ACHN (cell line): ENCODE measurements around the gene LAMA4.

Experiments used
- DNase-seq: peaks from one replicate; pipeline ENCODE4 v3.0.0-alpha.2; 2015
- in situ Hi-C: cut with HindIII; loops from 2 replicates; pipeline ENCODE4 v1.10.0; 2017; ENCODE audit warnings: low sequenced_read_pairs, low pct_ligation_motif_present, low pct_unique_long_range_greater_than_20kb

The LAMA4 gene

GRCh38 chr6:112179631-112180030 is 74.7 kb downstream of the LAMA4 start:
- in situ Hi-C loops, result no loop called here
- no peak for DNase-seq

- no peak for DNase-seq
- in situ Hi-C loops, result no loop called here
Measured at GRCh38 chr6:112178846-112179245, 75.5 kb downstream of the LAMA4 start.

GRCh38 chr6:112177092-112177491 is 77.3 kb downstream of the LAMA4 start:
- DNase-seq, result no peak
- in situ Hi-C loops, result no loop called here

- in situ Hi-C loops, result no loop called here
- no peak for DNase-seq
Measured at GRCh38 chr6:112176175-112176574, 78.2 kb downstream of the LAMA4 start.

GRCh38 chr6:112173221-112173804 is 81.1 kb downstream of the LAMA4 start:
- DNase-seq, result no peak
- in situ Hi-C loops, result no loop called here

GRCh38 chr6:112172540-112172939 is 81.8 kb downstream of the LAMA4 start:
- in situ Hi-C loops, result no loop called here

GRCh38 chr6:112169541-112169940 is 84.8 kb downstream of the LAMA4 start:
- no peak for DNase-seq
- in situ Hi-C loops, result no loop called here

More at GRCh38 chr6:112172540-112172939, 81.8 kb downstream of the LAMA4 start:
- DNase-seq, result no peak

GRCh38 chr6:112163295-112164257 is 90.8 kb downstream of the LAMA4 start:
- peak; percentile 57 for DNase-seq
- in situ Hi-C loops, result no loop called here

- in situ Hi-C loops, result no loop called here
- no peak for DNase-seq
Measured at GRCh38 chr6:112160745-112161144, 93.6 kb downstream of the LAMA4 start.

GRCh38 chr6:112156668-112157067 is 97.7 kb downstream of the LAMA4 start:
- in situ Hi-C loops, result no loop called here
- no peak for DNase-seq

GRCh38 chr6:112155886-112156285 is 98.5 kb downstream of the LAMA4 start:
- DNase-seq, result no peak
- in situ Hi-C loops, result no loop called here

GRCh38 chr6:112154711-112155110 is 99.7 kb downstream of the LAMA4 start:
- in situ Hi-C loops, result no loop called here
- no peak for DNase-seq

GRCh38 chr6:112153926-112154607 is 100.3 kb downstream of the LAMA4 start:
- DNase-seq, result peak; percentile 29
- in situ Hi-C loops, result no loop called here

GRCh38 chr6:112150363-112150762 is 104.0 kb downstream of the LAMA4 start:
- no peak for DNase-seq
- in situ Hi-C loops, result no loop called here

GRCh38 chr6:112149719-112150263 is 104.6 kb downstream of the LAMA4 start:
- no peak for DNase-seq

GRCh38 chr6:112149236-112149635 is 105.1 kb downstream of the LAMA4 start:
- DNase-seq, result no peak
- in situ Hi-C loops, result no loop called here

More at GRCh38 chr6:112149719-112150263, 104.6 kb downstream of the LAMA4 start:
- in situ Hi-C loops, result no loop called here

- DNase-seq, result no peak
- in situ Hi-C loops, result no loop called here
Measured at GRCh38 chr6:112148103-112148502, 106.3 kb downstream of the LAMA4 start.

GRCh38 chr6:112145080-112145573 is 109.2 kb downstream of the LAMA4 start:
- no peak for DNase-seq
- in situ Hi-C loops, result no loop called here
